ENCODE results near the gene ACER1.

Gene ACER1

DNA sequence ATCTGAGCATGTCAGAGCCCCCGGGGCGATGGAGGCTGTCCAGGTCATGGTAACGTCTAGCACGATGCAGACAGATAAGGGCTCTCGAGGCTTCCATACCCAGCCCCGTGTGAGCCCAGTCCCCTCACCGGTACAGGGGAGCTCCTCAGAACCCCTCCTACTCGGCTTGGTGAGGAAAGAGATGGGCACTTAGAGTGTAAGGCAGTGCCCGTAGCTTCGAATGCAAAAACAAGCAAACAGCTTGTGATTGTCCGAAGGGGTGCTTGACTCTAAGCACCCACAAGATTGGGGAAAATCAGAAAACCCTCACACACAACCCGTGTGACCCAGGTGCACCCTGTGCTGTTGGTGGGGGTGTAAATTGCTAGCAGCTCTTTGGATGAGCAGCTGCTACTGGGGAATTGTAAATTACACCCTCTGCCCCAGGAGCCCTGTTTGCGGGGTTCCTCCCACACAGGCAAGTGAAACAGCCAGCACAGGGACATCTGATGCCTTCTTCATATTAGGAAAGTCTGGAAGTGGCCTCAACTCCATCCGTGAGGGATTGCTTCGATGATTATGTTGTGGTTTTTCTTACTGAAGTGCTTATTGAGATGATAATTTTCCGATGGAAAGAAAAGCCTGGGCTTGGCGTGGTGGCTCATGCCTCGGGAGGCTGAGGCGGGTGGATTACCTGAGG is 43.2 kb upstream of the ACER1 start:
- no peaks in the 10 kb centered on the region for H3K9me3 ChIP-seq (ENCODE audit: insufficient read depth, low read length, severe bottlenecking)
- no peak for DNase-seq
- no peaks in the 10 kb centered on the region for H3K27me3 ChIP-seq (ENCODE audit: insufficient read depth, low read length, poor library complexity)
- H3K9ac ChIP-seq (ENCODE audit: low read depth, low read length): no peak overlapping the region
- ATAC-seq (ENCODE audit: insufficient read depth, low read depth): no peak
- H3K4me3 ChIP-seq (ENCODE audit: low read depth in 1 of 2, low read length in 2 of 2): no peak overlapping the region
- H3K4me2 ChIP-seq (ENCODE audit: insufficient read depth, low read length): no peak overlapping the region
- TF ChIP-seq EZH2 (IDR thresholded peaks at IDR 0.05; ENCODE audit: borderline replicate concordance, low read depth, low read length, severe bottlenecking): no peak
- TF ChIP-seq, protein P1, sequence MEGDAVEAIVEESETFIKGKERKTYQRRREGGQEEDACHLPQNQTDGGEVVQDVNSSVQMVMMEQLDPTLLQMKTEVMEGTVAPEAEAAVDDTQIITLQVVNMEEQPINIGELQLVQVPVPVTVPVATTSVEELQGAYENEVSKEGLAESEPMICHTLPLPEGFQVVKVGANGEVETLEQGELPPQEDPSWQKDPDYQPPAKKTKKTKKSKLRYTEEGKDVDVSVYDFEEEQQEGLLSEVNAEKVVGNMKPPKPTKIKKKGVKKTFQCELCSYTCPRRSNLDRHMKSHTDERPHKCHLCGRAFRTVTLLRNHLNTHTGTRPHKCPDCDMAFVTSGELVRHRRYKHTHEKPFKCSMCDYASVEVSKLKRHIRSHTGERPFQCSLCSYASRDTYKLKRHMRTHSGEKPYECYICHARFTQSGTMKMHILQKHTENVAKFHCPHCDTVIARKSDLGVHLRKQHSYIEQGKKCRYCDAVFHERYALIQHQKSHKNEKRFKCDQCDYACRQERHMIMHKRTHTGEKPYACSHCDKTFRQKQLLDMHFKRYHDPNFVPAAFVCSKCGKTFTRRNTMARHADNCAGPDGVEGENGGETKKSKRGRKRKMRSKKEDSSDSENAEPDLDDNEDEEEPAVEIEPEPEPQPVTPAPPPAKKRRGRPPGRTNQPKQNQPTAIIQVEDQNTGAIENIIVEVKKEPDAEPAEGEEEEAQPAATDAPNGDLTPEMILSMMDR (IDR thresholded peaks at IDR 0.05; ENCODE audit: borderline replicate concordance, extremely low read depth, low read length, poor library complexity, severe bottlenecking): no peak
- H3K27ac ChIP-seq (ENCODE audit: low read length): no peak overlapping the region
- H3K4me1 ChIP-seq (ENCODE audit: insufficient read depth, low read length): peaks cover 19% of the 10 kb centered on the region
- H3K36me3 ChIP-seq (ENCODE audit: insufficient read depth, low read length): peaks cover 44% of the 10 kb centered on the region
- H3K79me2 ChIP-seq (ENCODE audit: insufficient read depth, low read length): peaks cover 9% of the 10 kb centered on the region; the same call in 1 of the 2 replicates
- H2AFZ ChIP-seq (ENCODE audit: low read depth, low read length): no peak overlapping the region
- H4K20me1 ChIP-seq (ENCODE audit: insufficient read depth, low read length): no peaks in the 10 kb centered on the region; the same call in 1 of the 2 replicates

DNA sequence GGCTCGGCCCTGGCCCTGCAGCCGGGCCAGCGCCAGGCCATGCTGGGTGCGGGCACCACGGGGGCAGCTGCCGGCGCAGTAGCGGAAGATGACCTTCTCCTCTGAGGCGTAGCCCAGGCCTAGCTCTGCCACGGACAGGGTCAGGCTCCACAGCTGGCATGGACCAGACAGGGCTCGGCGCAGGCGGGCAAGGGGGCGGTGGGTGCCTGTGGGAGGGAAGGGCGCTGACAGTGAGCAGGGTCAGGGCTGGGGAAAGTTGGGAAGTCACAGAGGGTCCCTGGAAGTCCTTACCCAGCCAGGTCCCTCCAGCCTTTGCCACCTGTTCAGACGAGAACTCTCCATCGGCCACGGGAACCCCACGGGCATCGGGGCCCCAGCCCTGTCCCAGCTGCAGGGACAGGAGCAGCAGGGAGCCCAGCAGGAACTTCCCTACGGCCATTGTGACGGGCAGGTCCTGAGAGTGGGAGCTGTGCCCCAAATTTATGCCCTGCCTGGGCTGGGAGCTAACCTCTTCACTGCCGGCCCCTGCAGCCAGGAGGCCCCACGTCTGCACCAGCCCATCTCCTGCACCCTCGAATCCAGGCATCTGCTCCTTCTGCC is 42.1 kb upstream of the ACER1 start, which contains the start of gene PSPN:
TSS of gene PSPN (minus strand) at position 523 of the 600 bp plus-strand sequence. CDS start at position 439, 84 bp downstream.
- DNase-seq (no peak), ATAC-seq (ENCODE audit: insufficient read depth, low read depth) (no peak)
- Histone ChIP-seq H3K4me3 (ENCODE audit: low read depth in 1 of 2, low read length in 2 of 2) (no peak within 1 kb of the TSS), H3K27me3 (ENCODE audit: insufficient read depth, low read length, poor library complexity) (no peaks in the 10 kb centered on the region), H3K9ac (ENCODE audit: low read depth, low read length) (no peak within 1 kb of the TSS), H3K4me2 (ENCODE audit: insufficient read depth, low read length) (no peak within 1 kb of the TSS), H3K27ac (ENCODE audit: low read length) (no peak within 1 kb of the TSS), H4K20me1 (ENCODE audit: insufficient read depth, low read length) (no peaks in the 10 kb centered on the region; the same call in 1 of the 2 replicates), H3K36me3 (ENCODE audit: insufficient read depth, low read length) (peaks cover 33% of the 10 kb centered on the region), H3K79me2 (ENCODE audit: insufficient read depth, low read length) (peaks cover 9% of the 10 kb centered on the region; the same call in 1 of the 2 replicates), H3K4me1 (ENCODE audit: insufficient read depth, low read length) (peaks cover 20% of the 10 kb centered on the region), H3K9me3 (ENCODE audit: insufficient read depth, low read length, severe bottlenecking) (no peaks in the 10 kb centered on the region), H2AFZ (ENCODE audit: low read depth, low read length) (no peak within 1 kb of the TSS)
- TF ChIP-seq, protein P1 (IDR thresholded peaks at IDR 0.05; ENCODE audit: borderline replicate concordance, extremely low read depth, low read length, poor library complexity, severe bottlenecking): no peak
- TF ChIP-seq EZH2 (IDR thresholded peaks at IDR 0.05; ENCODE audit: borderline replicate concordance, low read depth, low read length, severe bottlenecking): no peak

DNA sequence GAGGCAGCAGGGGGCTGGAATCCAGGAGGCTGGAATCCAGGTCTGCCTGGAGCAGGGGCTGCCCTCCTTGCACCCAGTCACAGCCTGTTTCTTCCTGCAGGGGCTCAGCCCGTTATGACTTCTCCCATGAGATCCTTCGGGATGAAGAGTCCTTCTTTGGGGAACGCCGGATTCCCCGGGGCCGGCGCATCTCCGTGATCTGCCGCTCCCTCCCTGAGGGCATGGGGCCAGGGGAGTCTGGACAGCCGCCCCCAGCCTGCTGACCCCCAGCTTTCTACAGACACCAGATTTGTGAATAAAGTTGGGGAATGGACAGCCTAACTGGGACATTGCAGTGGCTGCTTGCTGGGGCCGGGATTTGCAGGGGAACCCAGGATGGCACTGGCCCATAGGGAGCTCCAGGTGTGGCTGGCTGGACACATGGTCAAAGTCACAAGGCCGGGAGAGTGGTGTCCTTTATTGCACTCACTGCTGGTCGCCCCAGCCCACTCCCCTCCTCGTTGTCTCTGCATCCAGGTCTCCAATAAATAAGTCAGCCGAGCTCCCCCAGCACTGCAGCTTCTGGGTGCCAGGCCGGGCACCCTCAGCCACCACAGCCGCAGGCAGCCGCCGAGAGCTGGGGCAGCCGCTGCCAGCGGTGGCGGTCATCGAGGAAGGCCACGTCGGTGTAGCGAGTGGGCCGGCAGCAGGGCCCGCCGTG is 41.4 kb upstream of the ACER1 start:
- no peak for ATAC-seq (ENCODE audit: insufficient read depth, low read depth)
- no peaks in the 10 kb centered on the region for H3K27me3 ChIP-seq (ENCODE audit: insufficient read depth, low read length, poor library complexity)
- no peaks in the 10 kb centered on the region; the same call in 1 of the 2 replicates for H4K20me1 ChIP-seq (ENCODE audit: insufficient read depth, low read length)
- peak overlapping the region; percentile 41 for H3K9ac ChIP-seq (ENCODE audit: low read depth, low read length)
- TF ChIP-seq EZH2 (IDR thresholded peaks at IDR 0.05; ENCODE audit: borderline replicate concordance, low read depth, low read length, severe bottlenecking): no peak
- TF ChIP-seq, protein P1 (IDR thresholded peaks at IDR 0.05; ENCODE audit: borderline replicate concordance, extremely low read depth, low read length, poor library complexity, severe bottlenecking): no peak
- DNase-seq: no peak
- peaks cover 20% of the 10 kb centered on the region for H3K4me1 ChIP-seq (ENCODE audit: insufficient read depth, low read length)
- no peak overlapping the region for H3K27ac ChIP-seq (ENCODE audit: low read length)
- H3K79me2 ChIP-seq (ENCODE audit: insufficient read depth, low read length): peaks cover 9% of the 10 kb centered on the region; the same call in 1 of the 2 replicates
- peaks cover 26% of the 10 kb centered on the region for H3K36me3 ChIP-seq (ENCODE audit: insufficient read depth, low read length)
- peak overlapping the region; percentile 67; the same call in 1 of the 2 replicates for H3K4me2 ChIP-seq (ENCODE audit: insufficient read depth, low read length)
- no peak overlapping the region for H3K4me3 ChIP-seq (ENCODE audit: low read depth in 1 of 2, low read length in 2 of 2)
- no peaks in the 10 kb centered on the region for H3K9me3 ChIP-seq (ENCODE audit: insufficient read depth, low read length, severe bottlenecking)
- H2AFZ ChIP-seq (ENCODE audit: low read depth, low read length): no peak overlapping the region

All from DND-41 (cell line).